HEK293 (cell line): ENCODE results near the gene STARD6.

Source experiments
- CTCF ChIA-PET: fragments of 350-600 bp; formaldehyde crosslinking; extraction: SDS; loops from one replicate; lab custom pipeline; 2021; ENCODE audit warnings: antibody characterized with exemption; lab: Yijun Ruan, JAX
- POLR2A ChIA-PET: fragments of 300-600 bp; formaldehyde crosslinking; extraction: SDS; loops from one replicate; lab custom pipeline; 2020; ENCODE audit warnings: antibody characterized with exemption, inconsistent platforms; lab: Yijun Ruan, JAX
- H3K27ac ChIP-seq: fragments of 200-500 bp; sonication (Bioruptor generic); 2 replicates; pipeline ENCODE4 v1.5.1; 2014; ENCODE audit warnings: low read depth, low read length, control low read depth, inconsistent platforms; ENCODE audit errors: extremely low read depth
- H3K36me3 ChIP-seq, 2 experiments: fragments of 200-500 bp in 1 of 2; sonication (Bioruptor generic) in 1 of 2; 1 replicate in 1 of 2; 2 replicates in 1 of 2; pipeline ENCODE4 v1.5.1; 2014 to 2017; ENCODE audit warnings: inconsistent platforms in 2 of 2, low read length in 2 of 2; ENCODE audit not compliant: control insufficient read depth in 2 of 2, insufficient read depth in 1 of 2
- H3K4me1 ChIP-seq: fragments of 200-500 bp; sonication (Bioruptor generic); 2 replicates; pipeline ENCODE4 v1.5.1; 2014; ENCODE audit warnings: mild to moderate bottlenecking, low read length, inconsistent platforms; ENCODE audit not compliant: control insufficient read depth, insufficient read depth
- H3K4me3 ChIP-seq: 2 replicates; pipeline ENCODE4 v1.5.1; 2011; ENCODE audit warnings: low read depth, mild to moderate bottlenecking, control low read depth, low read length, moderate library complexity
- H3K9me3 ChIP-seq: fragments of 200-500 bp; sonication (Bioruptor generic); 2 replicates; pipeline ENCODE4 v1.5.1; 2014; ENCODE audit warnings: low read depth, low read length, inconsistent platforms; ENCODE audit not compliant: control insufficient read depth, insufficient read depth
- CTCF ChIP-seq: fragments of 450-650 bp; formaldehyde crosslinking; IDR thresholded peaks from 2 replicates; pipeline ENCODE4 v1.5.1; 2016; ENCODE audit warnings: missing biosample characterization, missing genetic modification characterization
- KLF16 ChIP-seq: fragments of 450-650 bp; formaldehyde crosslinking; IDR thresholded peaks from 2 replicates; pipeline ENCODE4 v1.5.1; 2017; ENCODE audit warnings: missing biosample characterization, missing genetic modification characterization
- PRDM10 ChIP-seq: fragments of 450-650 bp; formaldehyde crosslinking; IDR thresholded peaks from 2 replicates; pipeline ENCODE4 v1.5.1; 2016; ENCODE audit warnings: missing biosample characterization, missing genetic modification characterization
- ZBTB10 ChIP-seq: fragments of 450-650 bp; formaldehyde crosslinking; IDR thresholded peaks from 2 replicates; pipeline ENCODE4 v1.5.1; 2016; ENCODE audit warnings: missing biosample characterization, missing genetic modification characterization
- ZBTB21 ChIP-seq: fragments of 450-650 bp; formaldehyde crosslinking; IDR thresholded peaks from 2 replicates; pipeline ENCODE4 v1.5.1; 2017; ENCODE audit warnings: missing biosample characterization, missing genetic modification characterization
- ZBTB48 ChIP-seq: fragments of 450-650 bp; formaldehyde crosslinking; IDR thresholded peaks from 2 replicates; pipeline ENCODE4 v1.5.1; 2016; ENCODE audit warnings: missing biosample characterization, missing genetic modification characterization
- ZFP37 ChIP-seq: fragments of 450-650 bp; formaldehyde crosslinking; IDR thresholded peaks from 2 replicates; pipeline ENCODE4 v1.5.1; 2016; ENCODE audit warnings: missing biosample characterization, missing genetic modification characterization
- ZNF174 ChIP-seq: fragments of 450-650 bp; formaldehyde crosslinking; IDR thresholded peaks from 2 replicates; pipeline ENCODE4 v1.5.0; 2017; ENCODE audit warnings: missing biosample characterization, mild to moderate bottlenecking, missing genetic modification characterization
- ZNF175 ChIP-seq: fragments of 450-650 bp; formaldehyde crosslinking; IDR thresholded peaks from 2 replicates; pipeline ENCODE4 v1.5.1; 2016; ENCODE audit warnings: missing biosample characterization, missing genetic modification characterization
- ZNF211 ChIP-seq: fragments of 450-650 bp; formaldehyde crosslinking; IDR thresholded peaks from 2 replicates; pipeline ENCODE4 v1.5.1; 2016; ENCODE audit warnings: low read depth, missing biosample characterization, missing genetic modification characterization
- ZNF362 ChIP-seq: fragments of 450-650 bp; formaldehyde crosslinking; IDR thresholded peaks from 2 replicates; pipeline ENCODE4 v1.5.1; 2016; ENCODE audit warnings: missing biosample characterization, missing genetic modification characterization
- ZNF558 ChIP-seq: fragments of 450-650 bp; formaldehyde crosslinking; IDR thresholded peaks from 2 replicates; pipeline ENCODE4 v1.5.1; 2016; ENCODE audit warnings: missing biosample characterization, missing genetic modification characterization
- ZNF571 ChIP-seq: fragments of 450-650 bp; formaldehyde crosslinking; IDR thresholded peaks from 2 replicates; pipeline ENCODE4 v1.5.0; 2017; ENCODE audit warnings: missing biosample characterization, missing genetic modification characterization
- ZNF596 ChIP-seq: fragments of 450-650 bp; IDR thresholded peaks from 2 replicates; pipeline ENCODE4 v1.5.0; 2018; ENCODE audit warnings: missing biosample characterization, mild to moderate bottlenecking, missing genetic modification characterization, moderate library complexity
- ZNF626 ChIP-seq: fragments of 450-650 bp; sonication (Bioruptor Pico); formaldehyde crosslinking; IDR thresholded peaks from 2 replicates; pipeline ENCODE4 v1.5.1; 2018; ENCODE audit warnings: missing biosample characterization, missing genetic modification characterization, inconsistent platforms
- ZNF645 ChIP-seq: fragments of 450-650 bp; formaldehyde crosslinking; IDR thresholded peaks from 2 replicates; pipeline ENCODE4; 2016; ENCODE audit warnings: missing biosample characterization, missing genetic modification characterization
- ZNF654 ChIP-seq: fragments of 450-650 bp; formaldehyde crosslinking; IDR thresholded peaks from 2 replicates; pipeline ENCODE4 v1.5.1; 2016; ENCODE audit warnings: low read depth, missing biosample characterization, missing genetic modification characterization
- ZNF776 ChIP-seq: fragments of 450-650 bp; formaldehyde crosslinking; IDR thresholded peaks from 2 replicates; pipeline ENCODE4 v1.5.0; 2017; ENCODE audit warnings: missing biosample characterization, missing genetic modification characterization, borderline replicate concordance
- ZSCAN4 ChIP-seq: fragments of 450-650 bp; formaldehyde crosslinking; IDR thresholded peaks from 2 replicates; pipeline ENCODE4 v1.5.1; 2017; ENCODE audit warnings: missing biosample characterization, missing genetic modification characterization

Gene STARD6

GRCh38 chr18:54278615-54279014 lies 79.0 kb downstream of the STARD6 start:
- no peaks in the 10 kb centered on the region for H3K9me3 ChIP-seq
- CTCF ChIA-PET = interaction anchor here (1.8 kb wide), 1 partner anchor 8 kb away, joined by 7 read pairs; no protein-coding TSS in a partner anchor
- TF ChIP-seq ZNF174 (tag by site-specific recombination) (no peak), ZNF776 (no peak), ZNF558 (no peak), ZNF175 (tag by site-specific recombination) (no peak), ZBTB48 (no peak), KLF16 (tag by site-specific recombination) (no peak), ZBTB10 (tag by site-specific recombination) (no peak), ZNF211 (tag by site-specific recombination) (no peak), ZNF626 (tag by site-specific recombination) (no peak), ZNF596 (tag by site-specific recombination) (no peak), ZNF654 (no peak), ZFP37 (tag by site-specific recombination) (no peak)

GRCh38 chr18:54277899-54278298 lies 79.8 kb downstream of the STARD6 start:
- H3K36me3 ChIP-seq = peaks cover 29 to 41% of the 10 kb centered on the region in 2 experiments
- H3K9me3 ChIP-seq = no peaks in the 10 kb centered on the region
- TF ChIP-seq ZBTB21 (tag by site-specific recombination) (no peak), ZSCAN4 (tag by site-specific recombination) (no peak), ZNF645 (tag by site-specific recombination) (no peak), ZNF571 (tag by site-specific recombination) (no peak), CTCF (tag by site-specific recombination) (no peak), ZNF362 (tag by site-specific recombination) (no peak), PRDM10 (tag by site-specific recombination) (no peak), KLF16 (tag by site-specific recombination) (no peak)
- CTCF ChIA-PET = no interaction called here
- 0 out of 2 replicates have a peak, but pooled peaks cover 2% of the 10 kb centered on the region for H3K4me1 ChIP-seq
- POLR2A ChIA-PET = interaction anchor here (2.0 kb wide), 1 partner anchor 8 kb away, joined by 7 read pairs; the partner anchor contains the start of gene POLI
- H3K4me3 ChIP-seq = no peak overlapping the region
- no peak overlapping the region for H3K27ac ChIP-seq

More at GRCh38 chr18:54278615-54279014, 79.0 kb downstream of the STARD6 start:
- Histone ChIP-seq H3K4me1 (0 out of 2 replicates have a peak, but pooled peaks cover 2% of the 10 kb centered on the region), H3K27ac (no peak overlapping the region), H3K36me3 (peaks cover 32 to 45% of the 10 kb centered on the region in 2 experiments), H3K4me3 (no peak overlapping the region)
- POLR2A ChIA-PET = interaction anchor here (0.7 to 2.0 kb wide), 2 partner anchors 9 kb away, joined by 5 to 7 read pairs; partner anchors contain the start of gene POLI
